MM.1S (cell line): ENCODE measurements around the gene CAP2.

ENCODE experiments used
- DNase-seq: peaks from one replicate; pipeline ENCODE4 v3.0.0-alpha.2; 2015
- H2AFZ ChIP-seq: fragments of 300-600 bp; sonication (generic); 2 replicates; pipeline ENCODE4 v1.6.0; 2016; ENCODE audit warnings: antibody characterized with exemption, low read length
- H3F3A ChIP-seq: fragments of 300-600 bp; sonication (generic); 2 replicates; pipeline ENCODE4 v1.6.1; 2016; ENCODE audit warnings: mild to moderate bottlenecking, antibody characterized with exemption, low read length, moderate library complexity, mixed read lengths; ENCODE audit not compliant: insufficient read depth
- H3K27ac ChIP-seq: fragments of 300-600 bp; sonication (generic); 2 replicates; pipeline ENCODE4 v1.5.1; 2016; ENCODE audit warnings: mild to moderate bottlenecking, low read length
- H3K27me3 ChIP-seq: fragments of 300-600 bp; sonication (generic); replicated peaks from 2 replicates; pipeline ENCODE4 v1.6.0; 2016; ENCODE audit warnings: low read length; ENCODE audit not compliant: insufficient read depth
- H3K36me3 ChIP-seq: fragments of 300-600 bp; sonication (generic); replicated peaks from 2 replicates; pipeline ENCODE4 v1.6.1; 2016; ENCODE audit warnings: mild to moderate bottlenecking, low read length, mixed read lengths; ENCODE audit not compliant: insufficient read depth
- H3K4me1 ChIP-seq: fragments of 300-600 bp; sonication (generic); 2 replicates; pipeline ENCODE4 v1.6.1; 2016; ENCODE audit warnings: low read length, mixed read lengths
- H3K4me2 ChIP-seq: fragments of 300-600 bp; sonication (generic); 2 replicates; pipeline ENCODE4 v1.6.0; 2016; ENCODE audit warnings: low read depth, low read length
- H3K4me3 ChIP-seq: fragments of 300-600 bp; sonication (generic); 2 replicates; pipeline ENCODE4 v1.5.1; 2016; ENCODE audit warnings: low read length, mixed read lengths
- H3K79me2 ChIP-seq: fragments of 300-600 bp; sonication (generic); 2 replicates; pipeline ENCODE4 v1.6.1; 2016; ENCODE audit warnings: mixed run types, low read length, mixed read lengths
- H3K9ac ChIP-seq: fragments of 300-600 bp; sonication (generic); 2 replicates; pipeline ENCODE4 v1.6.1; 2016; ENCODE audit warnings: low read length, mixed read lengths
- H3K9me2 ChIP-seq: fragments of 300-600 bp; sonication (generic); replicated peaks from 2 replicates; pipeline ENCODE4 v1.6.1; 2016; ENCODE audit warnings: mild to moderate bottlenecking, low read length, mixed read lengths; ENCODE audit not compliant: insufficient read depth
- H3K9me3 ChIP-seq: fragments of 300-600 bp; sonication (generic); replicated peaks from 2 replicates; pipeline ENCODE4 v1.6.1; 2016; ENCODE audit warnings: mild to moderate bottlenecking, low read length, mixed read lengths; ENCODE audit not compliant: insufficient read depth
- H4K20me1 ChIP-seq: fragments of 300-600 bp; sonication (generic); 2 replicates; pipeline ENCODE4 v1.6.1; 2016; ENCODE audit warnings: mild to moderate bottlenecking, low read length, moderate library complexity, mixed read lengths; ENCODE audit not compliant: insufficient read depth
- CTCF ChIP-seq: fragments of 300-600 bp; sonication (generic); IDR thresholded peaks from 2 replicates; pipeline ENCODE4 v1.5.1; 2016; ENCODE audit warnings: antibody characterized with exemption, low read length, mixed read lengths
- EZH2 ChIP-seq: fragments of 300-600 bp; sonication (generic); optimal IDR thresholded peaks from 2 replicates; pipeline ENCODE3; 2017; ENCODE audit warnings: low read depth, mild to moderate bottlenecking, antibody characterized with exemption, low read length, mixed read lengths
- EZH2phosphoT487 ChIP-seq: fragments of 300-600 bp; sonication (generic); IDR thresholded peaks from 2 replicates; pipeline ENCODE4 v1.6.1; 2018; ENCODE audit warnings: antibody characterized with exemption, low read length

CAP2 gene

DNA sequence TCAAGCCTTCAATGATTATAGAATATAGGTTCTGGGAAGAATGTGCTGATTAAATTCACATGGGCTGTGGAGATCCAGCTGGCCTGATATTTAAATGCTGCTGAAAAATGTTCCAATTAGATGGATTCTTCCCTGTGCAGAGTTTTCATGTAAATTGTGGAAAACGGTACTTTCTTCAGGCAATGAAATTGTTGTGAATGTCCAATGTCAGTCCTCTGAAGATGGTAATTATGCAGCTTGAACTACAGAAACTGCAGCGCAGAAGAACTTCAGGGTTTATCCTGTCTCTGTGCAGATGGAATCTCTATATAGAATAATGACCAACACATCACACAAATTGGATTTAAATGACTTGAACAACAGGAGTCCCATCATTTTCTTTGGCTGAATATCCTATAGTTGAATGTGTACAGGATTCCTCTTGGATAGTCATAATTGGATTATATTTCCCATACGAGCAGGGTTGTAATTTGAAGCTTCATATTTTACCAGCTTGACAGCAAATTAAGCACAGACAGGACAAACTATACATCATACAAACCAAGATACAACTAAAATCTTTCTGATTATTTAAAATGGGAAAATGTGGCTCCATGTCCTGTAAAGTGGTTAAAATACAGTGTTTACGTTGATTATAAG is 82.3 kb downstream of the CAP2 start:
- no peak overlapping the region for H3K9ac ChIP-seq
- TF ChIP-seq CTCF (no peak), EZH2 (no peak), EZH2phosphoT487 (no peak)

GRCh38 chr6:17476511-17476910 is 83.1 kb downstream of the CAP2 start:
- Histone ChIP-seq H3K27ac (no peak overlapping the region), H3K9me2 (no peaks in the 10 kb centered on the region), H3K36me3 (no peaks in the 10 kb centered on the region), H3K9me3 (no peaks in the 10 kb centered on the region), H3K79me2 (no peaks in the 10 kb centered on the region), H2AFZ (no peak overlapping the region), H3K9ac (no peak overlapping the region), H3K27me3 (no peaks in the 10 kb centered on the region), H3K4me1 (no peaks in the 10 kb centered on the region), H3K4me3 (no peak overlapping the region), H3K4me2 (no peak overlapping the region), H3F3A (no peaks in the 10 kb centered on the region), H4K20me1 (no peaks in the 10 kb centered on the region)
- no peak for DNase-seq
- no peak for TF ChIP-seq EZH2phosphoT487
- no peak for TF ChIP-seq EZH2
- TF ChIP-seq CTCF = no peak

More for the DNA sequence above, 82.3 kb downstream of the CAP2 start:
- Histone ChIP-seq H3K4me2 (no peak overlapping the region), H3K4me3 (no peak overlapping the region), H3K9me2 (no peaks in the 10 kb centered on the region), H3K4me1 (no peaks in the 10 kb centered on the region), H3K27me3 (no peaks in the 10 kb centered on the region), H2AFZ (no peak overlapping the region), H3F3A (no peaks in the 10 kb centered on the region), H3K36me3 (no peaks in the 10 kb centered on the region), H3K9me3 (no peaks in the 10 kb centered on the region), H4K20me1 (no peaks in the 10 kb centered on the region), H3K79me2 (no peaks in the 10 kb centered on the region), H3K27ac (no peak overlapping the region)
- no peak for DNase-seq

DNA sequence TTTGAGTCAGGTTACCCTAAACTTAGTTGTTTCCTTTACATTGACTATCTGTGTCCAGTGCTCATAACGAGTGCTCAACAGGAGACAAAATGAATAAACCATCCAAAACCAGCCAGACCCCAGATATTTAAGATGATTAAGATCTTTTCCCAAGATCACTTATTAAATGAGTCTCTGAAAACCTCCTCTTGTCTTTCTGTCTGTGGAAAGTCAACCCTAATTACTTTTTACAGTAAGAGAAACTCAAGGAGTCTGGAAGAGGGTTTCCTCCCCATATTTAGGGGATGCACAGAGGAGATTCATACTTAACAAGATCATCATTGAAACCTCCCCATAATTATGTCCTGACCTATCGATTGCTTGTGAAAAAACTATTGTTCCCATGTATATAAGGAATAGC is 84.0 kb downstream of the CAP2 start:
- no peaks in the 10 kb centered on the region for H4K20me1 ChIP-seq
- no peak for TF ChIP-seq CTCF
- TF ChIP-seq EZH2phosphoT487 = no peak
- TF ChIP-seq EZH2 = no peak
- H3K27me3 ChIP-seq = no peaks in the 10 kb centered on the region

More for the DNA sequence above, 84.0 kb downstream of the CAP2 start:
- Histone ChIP-seq H3K27ac (no peak overlapping the region), H3K9me2 (no peaks in the 10 kb centered on the region), H3F3A (no peaks in the 10 kb centered on the region), H3K9ac (no peak overlapping the region), H3K4me2 (no peak overlapping the region), H3K4me1 (no peaks in the 10 kb centered on the region), H3K9me3 (no peaks in the 10 kb centered on the region), H3K36me3 (no peaks in the 10 kb centered on the region), H2AFZ (no peak overlapping the region), H3K4me3 (no peak overlapping the region), H3K79me2 (no peaks in the 10 kb centered on the region)
- no peak for DNase-seq
